ENCODE results near the gene SLC39A1.
"Not testable (repeated sequence)": the region's sequence is repeated elsewhere in the genome, so short reads cannot be mapped to it uniquely, and the experiment has no call there.

Gene SLC39A1, protein sequence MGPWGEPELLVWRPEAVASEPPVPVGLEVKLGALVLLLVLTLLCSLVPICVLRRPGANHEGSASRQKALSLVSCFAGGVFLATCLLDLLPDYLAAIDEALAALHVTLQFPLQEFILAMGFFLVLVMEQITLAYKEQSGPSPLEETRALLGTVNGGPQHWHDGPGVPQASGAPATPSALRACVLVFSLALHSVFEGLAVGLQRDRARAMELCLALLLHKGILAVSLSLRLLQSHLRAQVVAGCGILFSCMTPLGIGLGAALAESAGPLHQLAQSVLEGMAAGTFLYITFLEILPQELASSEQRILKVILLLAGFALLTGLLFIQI

DNA sequence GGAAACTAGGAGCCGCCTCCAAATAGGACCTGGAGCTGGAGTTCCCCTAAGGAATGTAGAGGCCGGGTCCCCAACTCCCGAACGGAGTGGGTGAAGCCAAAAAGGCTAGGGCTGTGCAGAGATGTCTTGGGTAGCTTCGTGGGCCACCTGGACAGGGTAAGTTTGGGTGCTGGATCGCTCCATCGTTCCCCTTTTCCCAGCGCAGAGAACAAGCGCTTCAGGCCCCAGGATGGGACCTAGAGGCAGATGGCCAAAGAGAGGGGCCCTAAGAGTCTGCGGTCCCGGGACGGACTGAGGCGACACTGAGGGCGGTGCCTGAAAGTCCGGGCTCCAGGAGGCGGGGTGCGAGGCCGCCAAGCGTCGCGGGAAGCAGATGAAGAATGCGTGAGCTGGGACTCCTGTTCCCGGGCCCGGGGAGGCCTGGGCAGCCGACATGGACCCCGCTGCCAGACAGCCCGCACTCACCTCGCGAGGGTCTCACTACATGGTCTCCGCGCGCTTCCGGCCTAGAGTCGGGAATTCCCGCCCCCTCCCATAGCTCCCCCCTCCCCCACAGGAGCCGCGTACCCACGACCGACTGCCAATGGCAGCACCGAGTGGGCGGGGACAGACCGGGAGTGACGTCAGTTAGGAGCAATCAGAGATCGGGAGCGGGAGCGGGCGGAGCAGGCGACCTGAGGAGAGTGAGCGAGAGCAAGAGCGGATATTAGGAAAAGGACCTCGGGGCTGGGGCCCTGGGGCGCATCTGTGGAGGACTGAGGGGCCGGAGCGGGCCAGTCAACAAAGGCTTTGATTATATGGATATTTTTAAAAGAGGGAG is at the start of gene SLC39A1:
Gene SLC39A1, minus strand, starts transcription at position 508 of the 820 bp plus-strand sequence. CDS start 822 bp downstream, outside the sequence.
- DNase-seq (ENCODE audit: low read depth in 2 of 2) = peak; percentile 85 to 86

DNA sequence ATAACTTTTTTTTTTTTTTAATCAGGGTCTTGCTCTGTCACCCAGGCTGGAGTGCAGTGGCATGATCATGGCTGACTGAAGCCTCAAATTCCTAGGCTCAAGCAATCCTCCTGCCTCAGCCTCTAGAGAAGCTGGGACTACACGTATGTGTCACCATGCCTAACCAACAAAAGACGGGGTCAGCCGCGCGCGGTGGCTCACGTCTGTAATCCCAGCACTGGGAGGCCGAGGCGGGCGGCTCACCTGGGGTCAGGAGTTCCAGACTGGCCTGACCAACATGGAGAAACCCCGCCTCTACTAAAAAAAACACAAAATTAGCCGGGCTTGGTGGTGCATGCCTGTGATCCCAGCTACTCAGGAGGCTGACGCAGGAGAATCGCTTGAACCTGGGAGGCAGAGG is 49.2 kb upstream of the SLC39A1 start:
- DNase-seq (ENCODE audit: low read depth in 2 of 2) = not testable (repeated sequence)

DNA sequence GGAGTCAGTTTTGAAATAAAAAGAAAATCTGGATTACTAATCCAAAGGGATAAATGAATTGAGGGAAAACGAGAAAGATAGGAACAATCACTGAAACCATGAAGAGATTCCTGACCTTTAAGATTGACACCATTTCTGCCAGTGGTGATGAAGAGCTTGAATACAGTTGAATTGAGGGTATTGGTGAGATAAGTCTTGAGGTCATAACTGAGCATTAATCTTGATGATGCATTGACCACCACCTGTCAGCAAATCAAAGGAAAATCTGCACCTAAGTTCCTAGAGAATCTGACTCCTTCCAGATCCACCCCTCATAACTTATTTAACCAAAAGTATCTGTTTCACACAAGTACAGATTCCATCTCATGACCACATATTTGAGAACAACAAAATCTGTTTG is 48.8 kb upstream of the SLC39A1 start:
- no peak for DNase-seq (ENCODE audit: low read depth in 2 of 2)

DNA sequence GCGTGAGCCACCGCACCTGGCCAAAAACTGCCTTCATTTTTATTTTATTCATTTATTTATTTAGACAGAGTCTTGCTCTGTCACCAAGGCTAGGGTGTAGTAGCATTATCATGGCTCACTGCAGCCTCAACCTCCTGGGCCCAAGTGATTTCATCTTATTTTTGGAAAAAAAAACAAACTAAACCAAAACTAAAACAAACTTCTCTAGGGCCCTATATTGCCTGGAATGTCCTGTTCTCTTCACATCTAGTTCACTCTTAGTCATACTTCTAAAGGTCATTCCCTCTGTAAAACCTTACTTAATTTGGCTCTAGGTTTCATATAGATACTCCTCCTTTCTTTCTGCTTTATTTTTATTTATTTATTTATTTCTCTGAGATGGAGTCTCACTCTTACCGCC is 42.8 kb upstream of the SLC39A1 start:
- DNase-seq (ENCODE audit: low read depth in 2 of 2) = no peak

DNA sequence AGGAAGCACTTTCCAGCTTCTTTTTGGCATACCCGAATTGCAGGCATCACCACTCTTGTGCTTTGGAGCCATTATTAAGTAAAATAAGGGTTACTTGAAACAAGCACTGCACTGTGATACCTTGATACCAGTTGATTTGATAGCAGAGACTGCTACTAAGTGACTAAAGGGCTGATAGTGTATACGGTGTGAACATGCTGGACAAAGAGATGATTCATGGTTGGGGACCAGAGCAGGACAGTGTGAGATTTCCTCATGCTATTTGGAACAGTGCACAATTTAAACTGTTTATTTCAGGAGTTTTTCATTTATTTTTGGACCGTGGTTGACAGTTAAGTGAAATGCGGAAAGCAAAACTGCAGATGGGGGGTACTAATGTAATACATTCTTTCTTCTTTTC is 37.1 kb upstream of the SLC39A1 start:
- no peak for DNase-seq (ENCODE audit: low read depth in 2 of 2)

DNA sequence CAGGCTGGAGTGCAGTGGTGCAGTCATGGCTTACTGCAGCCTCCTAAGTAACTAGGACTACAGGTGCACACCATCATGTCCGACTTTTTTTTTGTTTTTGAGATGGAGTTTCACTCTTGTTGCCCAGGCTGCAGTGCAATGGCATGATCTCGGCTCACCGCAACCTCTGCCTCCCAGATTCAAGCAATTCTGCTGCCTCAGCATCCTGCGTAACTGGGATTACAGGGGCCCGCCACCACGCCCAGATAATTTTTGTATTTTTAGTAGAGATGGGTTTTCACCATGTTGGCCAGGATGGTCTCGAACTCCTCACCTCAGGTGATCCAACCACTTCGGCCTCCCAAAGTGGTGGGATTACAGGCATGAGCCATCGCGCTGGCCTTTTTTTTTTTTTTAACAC is 33.5 kb upstream of the SLC39A1 start:
- DNase-seq (ENCODE audit: low read depth in 2 of 2) = not testable (repeated sequence)

DNA sequence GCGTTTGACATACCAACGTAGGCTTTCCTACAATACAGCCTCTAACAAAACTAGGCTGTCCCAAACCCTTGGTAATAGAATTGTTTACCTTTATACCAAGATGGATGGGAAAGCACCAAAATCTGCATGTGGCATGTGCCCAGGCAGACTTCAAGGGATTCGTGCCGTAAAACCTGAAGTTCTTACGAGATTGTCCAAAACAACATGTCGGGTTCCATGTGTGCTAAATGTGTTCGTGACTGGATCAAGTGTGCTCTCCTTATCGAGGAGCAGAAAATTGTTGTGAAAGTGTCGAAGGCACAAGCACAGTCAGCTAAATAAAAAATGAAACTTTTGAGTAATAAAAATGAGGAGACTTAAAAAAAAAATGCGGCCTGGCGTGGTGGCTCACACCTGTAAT is 32.3 kb upstream of the SLC39A1 start:
- DNase-seq (ENCODE audit: low read depth in 2 of 2) = no peak

DNA sequence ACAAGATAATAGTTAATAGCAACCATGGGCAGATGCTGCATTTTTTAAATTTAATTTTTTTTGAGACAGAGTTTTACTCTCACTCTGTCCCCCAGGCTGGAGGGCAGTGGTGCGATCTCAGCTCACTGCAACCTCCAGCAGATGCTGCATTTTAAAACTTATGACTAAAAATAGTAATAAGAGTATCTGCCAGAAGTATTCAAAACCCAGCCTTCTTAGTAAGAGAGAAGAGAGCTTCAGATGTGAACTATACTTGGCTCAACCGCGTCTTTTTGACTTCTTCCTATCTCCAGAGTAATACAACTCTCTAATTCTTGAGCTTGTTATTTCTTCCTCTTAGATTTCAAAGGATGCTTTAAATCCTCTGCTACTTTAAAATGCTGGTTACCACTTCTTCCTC is 31.9 kb upstream of the SLC39A1 start:
- DNase-seq (ENCODE audit: low read depth in 2 of 2) = no peak

DNA sequence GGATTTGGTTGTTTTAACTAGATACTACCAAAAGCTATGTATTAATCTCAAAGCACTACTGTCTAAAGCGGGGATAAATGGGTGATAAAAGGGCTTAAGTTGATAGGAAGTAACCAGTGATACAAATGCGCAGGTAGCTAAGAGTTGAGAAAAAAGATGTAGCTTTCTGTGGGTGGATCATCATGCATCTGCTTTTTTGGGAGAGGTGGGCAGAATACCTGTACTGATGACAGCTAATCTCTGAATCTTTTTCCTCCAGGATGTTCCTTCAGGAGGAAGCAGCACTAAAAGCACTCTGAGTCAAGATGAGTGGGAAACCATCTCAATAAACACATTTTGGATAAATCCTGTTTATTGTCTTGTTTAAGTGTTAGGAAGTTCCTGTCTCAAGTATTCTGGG is 28.5 kb upstream of the SLC39A1 start:
- no peak for DNase-seq (ENCODE audit: low read depth in 2 of 2)

DNA sequence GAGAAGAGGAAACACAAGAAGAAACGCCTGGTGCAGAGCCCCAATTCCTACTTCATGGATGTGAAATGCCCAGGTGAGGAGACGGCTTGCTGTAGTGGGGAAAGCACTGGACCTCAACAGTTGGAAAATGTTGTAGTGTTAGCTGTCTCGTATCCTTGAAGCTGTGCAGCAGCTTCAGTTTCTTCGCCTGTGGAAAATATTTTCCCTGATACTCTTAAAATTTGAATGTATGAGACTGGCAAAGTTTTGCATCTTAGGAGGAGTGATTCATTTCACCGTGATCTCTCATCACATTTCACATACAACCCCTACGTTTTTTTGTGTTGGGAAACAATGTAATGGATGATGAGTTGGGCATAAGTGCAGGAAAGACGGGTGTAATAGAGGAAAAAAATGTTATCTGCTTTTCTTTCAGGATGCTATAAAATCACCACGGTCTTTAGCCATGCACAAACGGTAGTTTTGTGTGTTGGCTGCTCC is 27.9 kb upstream of the SLC39A1 start:
- DNase-seq (ENCODE audit: low read depth in 2 of 2) = no peak

DNA sequence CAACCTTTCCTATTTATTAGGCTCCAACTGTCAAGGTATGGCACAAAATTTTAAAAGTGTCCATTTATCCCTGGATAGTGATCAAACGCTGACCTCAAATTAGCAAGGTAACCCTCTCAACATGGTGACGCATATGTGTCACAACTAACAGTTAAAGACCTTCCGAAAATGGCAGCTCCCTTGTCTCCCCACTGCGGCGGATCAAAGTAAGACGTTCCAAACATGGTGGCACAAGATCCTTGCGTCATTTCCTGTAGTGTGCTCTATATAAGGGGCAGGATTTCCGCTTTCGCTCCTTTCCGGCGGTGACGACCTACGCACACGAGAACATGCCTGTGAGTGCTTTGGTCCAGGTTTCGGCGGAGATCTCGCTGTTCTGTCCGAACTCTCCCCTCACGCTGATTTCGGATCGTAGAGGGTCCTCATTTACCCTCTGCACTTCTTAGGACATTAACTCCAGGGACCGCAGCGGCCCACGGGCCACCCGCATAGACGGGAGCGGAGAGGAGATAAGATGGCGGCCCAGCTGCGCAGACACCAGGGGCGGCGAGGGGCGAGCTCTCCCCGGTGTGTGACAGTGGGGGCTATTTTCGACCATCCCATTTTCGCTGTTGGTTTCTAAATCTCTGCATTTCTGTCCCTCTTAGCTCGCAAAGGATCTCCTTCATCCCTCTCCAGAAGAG is 27.3 kb upstream of the SLC39A1 start, which contains the start of gene RPS27:
Gene RPS27, plus strand, starts transcription at position 295 of the 683 bp plus-strand sequence. Its CDS starts 35 bp downstream, at position 330.
- peak; percentile 96 to 97 for DNase-seq (ENCODE audit: low read depth in 2 of 2)

DNA sequence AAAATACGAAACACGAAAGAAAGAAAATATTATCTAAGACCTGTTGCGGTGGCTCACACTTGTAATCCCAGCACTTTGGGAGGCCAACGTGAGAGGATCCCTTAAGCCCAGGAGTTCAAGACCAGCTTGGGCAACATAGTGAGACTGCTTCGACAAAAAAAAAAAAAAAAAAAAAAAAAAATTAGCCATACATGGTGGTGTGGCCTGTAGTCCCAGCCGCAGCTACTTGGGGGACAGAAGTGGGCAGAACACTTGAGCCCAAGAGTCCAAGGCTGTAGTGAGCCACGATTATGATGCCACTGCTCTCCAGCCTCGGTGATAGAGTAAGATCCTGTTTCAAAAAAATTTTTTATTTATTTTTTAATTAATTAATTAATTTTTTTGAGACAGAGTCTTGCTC is 24.3 kb upstream of the SLC39A1 start:
- no peak for DNase-seq (ENCODE audit: low read depth in 2 of 2)

DNA sequence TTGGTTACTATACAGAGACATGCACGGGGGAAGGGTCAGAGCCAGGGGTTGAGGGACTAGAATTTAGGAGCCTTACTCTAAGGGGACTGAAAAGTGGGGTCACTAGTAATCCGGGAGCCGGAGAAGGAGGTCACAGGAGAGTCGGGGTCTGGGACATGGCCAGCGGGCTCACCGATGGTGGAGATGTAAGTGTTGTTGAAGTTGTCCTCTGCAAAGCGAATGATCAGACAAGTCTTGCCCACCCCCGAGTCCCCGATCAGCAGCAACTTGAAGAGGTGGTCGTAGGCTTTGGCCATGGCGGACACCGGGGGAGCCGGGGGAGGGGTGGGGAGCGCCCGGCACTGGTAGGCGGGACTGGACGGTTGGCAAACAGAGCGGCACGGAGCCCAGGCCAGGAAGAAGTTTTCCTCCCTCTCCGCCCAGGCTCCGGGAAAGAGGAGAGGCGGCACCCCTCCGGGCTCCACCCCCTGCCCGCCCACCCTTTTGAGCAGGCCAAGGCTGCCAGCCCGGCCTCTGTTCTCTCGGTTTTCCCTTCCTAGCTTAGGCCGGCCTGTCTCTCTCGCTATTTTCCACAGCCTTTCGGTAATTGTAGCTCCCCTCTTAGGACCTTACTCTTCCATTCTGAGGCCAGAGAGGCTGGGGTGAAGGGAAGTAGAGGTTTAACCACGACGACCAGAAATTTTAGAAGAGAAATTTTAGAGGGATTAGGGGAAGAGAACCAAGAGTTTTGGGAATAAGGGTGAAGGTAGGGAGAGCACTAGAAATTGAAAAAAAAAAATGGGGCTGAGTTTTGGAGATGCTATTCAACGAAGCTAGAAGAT is 22.8 kb upstream of the SLC39A1 start, which contains the start of gene RAB13:
Gene RAB13, minus strand, starts transcription at position 399 of the 821 bp plus-strand sequence. Its CDS starts 103 bp downstream, at position 296.
- DNase-seq (ENCODE audit: low read depth in 2 of 2) = peak; percentile 47 to 53

DNA sequence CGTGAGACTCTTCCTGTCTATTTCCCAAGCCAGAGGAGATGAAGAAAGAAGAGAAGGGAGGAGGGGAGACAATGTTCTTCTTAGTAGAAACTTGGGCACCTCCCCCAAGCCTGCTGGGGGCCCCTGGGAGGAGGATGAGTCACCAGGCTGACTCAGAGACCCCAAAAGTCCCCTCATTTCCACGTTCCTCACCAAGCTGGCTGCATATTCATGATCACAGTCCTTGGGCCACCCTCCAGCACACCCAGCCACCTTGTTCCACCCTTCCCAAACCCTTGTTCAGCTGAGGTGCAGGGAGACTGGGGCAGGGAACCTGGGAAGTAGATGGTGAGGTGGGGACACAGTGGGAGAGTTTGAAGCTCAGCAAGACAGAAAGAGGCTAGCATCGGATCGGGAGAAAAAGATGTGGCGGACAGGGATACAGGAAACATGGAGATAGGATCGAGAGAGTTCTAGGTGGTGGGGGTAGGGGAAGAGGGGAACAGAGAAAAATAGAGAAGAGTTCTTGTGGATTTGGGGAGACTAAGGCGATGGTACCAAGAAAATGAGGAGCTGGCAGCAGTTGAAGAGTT is 22.1 kb upstream of the SLC39A1 start:
- peak; percentile 49 to 52 for DNase-seq (ENCODE audit: low read depth in 2 of 2)

DNA sequence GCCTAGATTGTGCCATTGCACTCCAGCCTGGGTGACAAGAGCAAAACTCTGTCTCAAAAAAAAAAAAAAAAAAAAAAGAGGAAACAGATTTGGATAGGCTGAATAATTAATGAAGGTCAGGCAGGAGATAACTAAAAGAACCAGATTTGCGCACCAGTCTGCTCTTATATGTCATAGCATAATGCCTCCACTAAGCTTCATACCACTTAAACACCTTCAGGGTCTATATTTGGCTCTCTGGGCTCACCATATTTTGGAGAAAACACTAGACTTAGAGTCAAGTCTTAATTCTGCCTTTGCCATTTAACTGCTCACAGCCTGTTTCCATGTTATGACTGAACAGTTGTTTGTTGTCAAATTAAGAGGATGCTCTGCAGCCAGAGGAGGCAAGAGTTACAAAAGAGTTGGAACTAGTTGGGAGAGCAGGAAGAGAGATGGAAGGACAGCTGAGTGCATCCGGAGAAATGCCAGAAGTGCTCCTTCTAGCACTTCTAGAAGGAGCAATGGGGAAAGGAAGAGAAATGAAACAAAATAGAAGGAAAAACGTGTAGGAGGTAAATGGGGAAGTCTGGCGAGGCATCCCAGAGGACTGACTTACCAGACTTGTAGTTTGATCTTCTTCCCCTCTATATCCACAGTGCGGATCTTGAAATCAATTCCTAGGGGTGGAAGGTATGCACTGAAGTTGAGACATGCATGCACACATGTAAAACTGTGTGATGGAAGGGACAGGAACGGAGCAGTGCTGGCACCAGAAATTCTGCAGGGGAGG is 21.0 kb upstream of the SLC39A1 start:
- DNase-seq (ENCODE audit: low read depth in 2 of 2) = no peak

DNA sequence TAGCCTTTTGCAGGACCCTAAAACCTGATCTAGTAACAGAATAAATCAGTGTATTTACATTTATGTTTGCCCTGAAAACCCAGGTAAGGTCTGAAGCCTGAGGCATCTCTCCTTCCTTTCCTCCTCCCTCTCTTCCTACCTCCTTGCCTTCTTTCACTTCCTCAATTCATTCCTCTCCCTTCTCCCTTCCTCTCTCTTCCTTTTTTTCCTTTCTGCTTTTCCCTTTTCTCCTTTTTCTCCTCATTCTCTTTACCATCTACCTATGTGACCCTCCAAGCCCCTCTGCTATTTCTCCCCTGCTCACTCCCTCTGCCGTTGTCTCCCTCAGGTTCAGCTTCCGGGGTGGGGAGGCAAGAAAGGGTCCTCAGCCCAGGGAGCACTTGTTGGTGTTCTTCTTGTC is 18.4 kb upstream of the SLC39A1 start:
- not testable (repeated sequence) for DNase-seq (ENCODE audit: low read depth in 2 of 2)

DNA sequence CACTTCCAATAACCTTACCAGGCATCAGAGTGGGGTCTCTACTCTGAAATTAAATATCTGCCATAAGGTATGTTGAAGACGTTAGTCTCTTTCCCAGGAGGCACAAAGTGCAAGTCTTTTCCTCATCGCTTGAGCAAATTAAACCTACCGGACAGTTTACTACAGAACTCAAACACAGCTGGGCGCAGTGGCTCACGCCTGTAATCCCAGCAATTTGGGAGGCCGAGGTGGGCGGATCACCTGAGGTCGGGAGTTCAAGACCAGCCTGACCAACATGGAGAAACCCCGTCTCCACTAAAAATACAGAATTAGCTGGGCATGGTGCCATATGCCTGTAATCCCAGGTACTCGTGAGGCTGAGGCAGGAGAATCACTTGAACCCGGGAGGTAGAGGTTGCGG is 15.8 kb upstream of the SLC39A1 start:
- DNase-seq (ENCODE audit: low read depth in 2 of 2) = not testable (repeated sequence)

DNA sequence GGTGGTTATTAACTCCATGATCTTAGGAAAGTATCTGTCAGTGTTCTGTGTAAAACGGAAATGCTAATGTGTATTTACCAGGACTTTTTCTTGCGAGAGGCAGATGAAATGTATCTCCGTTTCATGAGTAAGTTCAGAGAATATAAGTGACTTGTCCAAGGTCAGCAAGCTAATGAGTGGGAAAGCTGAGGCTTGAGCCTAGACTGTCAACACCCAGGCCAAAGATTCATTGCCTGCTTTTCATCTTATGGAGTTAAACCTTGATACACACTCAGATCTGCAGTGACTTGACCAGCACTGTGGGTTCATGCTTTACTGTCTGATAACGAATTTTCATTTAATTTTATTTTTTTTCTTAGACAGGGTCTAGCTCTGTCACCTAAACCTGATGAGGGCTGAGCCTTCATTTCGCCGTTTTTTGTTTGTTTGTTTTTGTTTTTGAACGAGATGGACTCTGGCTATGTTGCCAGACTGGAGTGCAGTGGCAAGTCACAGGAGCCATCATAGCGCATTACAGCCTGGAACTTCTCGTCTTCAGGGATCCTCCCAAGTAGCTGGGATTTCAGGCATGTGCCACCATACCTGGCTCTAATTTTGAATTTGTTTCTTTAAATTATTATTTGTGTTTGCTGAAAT is 15.1 kb upstream of the SLC39A1 start:
- no peak for DNase-seq (ENCODE audit: low read depth in 2 of 2)
